HCT116 (cell line): ENCODE measurements around the gene CD33.
"Not testable (repeated sequence)": the region's sequence is repeated elsewhere in the genome, so short reads cannot be mapped to it uniquely, and the experiment has no call there.

Experiments
- CEBPB ChIP-seq: IDR thresholded peaks from 2 replicates; pipeline ENCODE4 v1.6.1; 2012; ENCODE audit warnings: low read depth
- CTCF ChIP-seq, 3 experiments: fragments of 200-600 bp in 1 of 3; sonication (generic) in 1 of 3; IDR thresholded peaks in 2 of 3; conservative IDR thresholded peaks in 1 of 3; 2 replicates each; pipeline ENCODE4 v1.5.1; 2012 to 2017; ENCODE audit warnings: low read depth in 2 of 3, low read length in 2 of 3, antibody characterized with exemption in 1 of 3, borderline replicate concordance in 1 of 3, control low read depth in 1 of 3, mild to moderate bottlenecking in 1 of 3, mixed read lengths in 1 of 3, mixed run types in 1 of 3, moderate library complexity in 1 of 3; ENCODE audit not compliant: insufficient read depth in 1 of 3
- ELF1 ChIP-seq: IDR thresholded peaks from 2 replicates; pipeline ENCODE4 v1.6.1; 2012; ENCODE audit warnings: low read depth, borderline replicate concordance
- FOSL1 ChIP-seq: IDR thresholded peaks from 2 replicates; pipeline ENCODE4 v1.6.1; 2012; ENCODE audit warnings: low read depth
- POLR2A ChIP-seq: IDR thresholded peaks from 2 replicates; pipeline ENCODE4 v1.7.0; 2011; ENCODE audit warnings: borderline replicate concordance; ENCODE audit not compliant: insufficient read depth, insufficient read length; ENCODE audit errors: extremely low read depth
- POLR2AphosphoS5 ChIP-seq: IDR thresholded peaks from 2 replicates; pipeline ENCODE4 v1.6.1; 2011; ENCODE audit warnings: mild to moderate bottlenecking, low read depth, low read length, moderate library complexity
- TCF7L2 ChIP-seq: IDR thresholded peaks from 2 replicates; pipeline ENCODE4 v1.7.0; 2011; ENCODE audit warnings: borderline replicate concordance, inconsistent platforms; ENCODE audit not compliant: insufficient read depth, insufficient read length; ENCODE audit errors: extremely low read depth
- ZNF274 ChIP-seq: fragments of 200-500 bp; sonication (Bioruptor generic); IDR thresholded peaks from 2 replicates; pipeline ENCODE4 v1.6.1; 2014; ENCODE audit warnings: mild to moderate bottlenecking, low read depth, low read length, inconsistent platforms

DNA sequence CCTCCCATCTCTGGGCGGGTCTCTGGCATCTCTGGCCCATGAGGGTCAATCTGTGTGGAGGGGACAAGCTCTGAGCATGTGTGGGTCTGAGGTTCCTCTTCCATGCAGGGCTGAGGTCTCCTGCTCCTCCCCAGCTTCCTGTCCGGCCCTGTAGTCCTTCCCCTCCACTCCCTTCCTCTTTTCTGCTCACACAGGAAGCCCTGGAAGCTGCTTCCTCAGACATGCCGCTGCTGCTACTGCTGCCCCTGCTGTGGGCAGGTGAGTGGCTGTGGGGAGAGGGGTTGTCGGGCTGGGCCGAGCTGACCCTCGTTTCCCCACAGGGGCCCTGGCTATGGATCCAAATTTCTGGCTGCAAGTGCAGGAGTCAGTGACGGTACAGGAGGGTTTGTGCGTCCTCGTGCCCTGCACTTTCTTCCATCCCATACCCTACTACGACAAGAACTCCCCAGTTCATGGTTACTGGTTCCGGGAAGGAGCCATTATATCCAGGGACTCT lies at the start of gene CD33:
- TF ChIP-seq ELF1; CTCF (IDR thresholded peaks at IDR 0.05 in 2 of 3, conservative IDR thresholded peaks at IDR 0.05 in 1 of 3; ENCODE audit: borderline replicate concordance in 1 of 3, insufficient read depth in 1 of 3, low read depth in 2 of 3, low read length in 2 of 3); TCF7L2; POLR2AphosphoS5; CEBPB; FOSL1; POLR2A; ZNF274: not testable (repeated sequence)
